Parathyroid adenoma (tissue), 2 donors: ENCODE results near the gene PARS2.
A peak's percentile ranks its signal among the peaks of the same experiment; 100 is the strongest.

Experiments used
- H2AFZ ChIP-seq: fragments of 300-600 bp; sonication (generic); one replicate; pipeline ENCODE4 v1.7.0; 2017; ENCODE audit warnings: antibody characterized with exemption, mild to moderate bottlenecking
- H3K27ac ChIP-seq: fragments of 300-600 bp; sonication (generic); one replicate; pipeline ENCODE4 v1.7.0; 2017
- H3K27me3 ChIP-seq: fragments of 300-600 bp; sonication (generic); one replicate; pipeline ENCODE4 v1.7.0; 2017; ENCODE audit warnings: low read length; ENCODE audit not compliant: control insufficient read depth, insufficient read depth
- H3K36me3 ChIP-seq: fragments of 300-600 bp; sonication (generic); one replicate; pipeline ENCODE4 v1.7.0; 2017; ENCODE audit warnings: low read length; ENCODE audit not compliant: control insufficient read depth, insufficient read depth
- H3K4me1 ChIP-seq: fragments of 300-600 bp; sonication (generic); one replicate; pipeline ENCODE4 v1.7.0; 2017; ENCODE audit warnings: control low read depth
- H3K4me2 ChIP-seq: fragments of 300-600 bp; sonication (generic); one replicate; pipeline ENCODE4 v1.7.0; 2017; ENCODE audit warnings: low read length
- H3K4me3 ChIP-seq: fragments of 300-600 bp; sonication (generic); one replicate; pipeline ENCODE4 v1.7.0; 2017; ENCODE audit warnings: low read depth, low read length
- H3K79me2 ChIP-seq: fragments of 300-600 bp; sonication (generic); one replicate; pipeline ENCODE4 v1.7.0; 2017; ENCODE audit warnings: control low read depth
- H3K9ac ChIP-seq: fragments of 300-600 bp; sonication (generic); one replicate; pipeline ENCODE4 v1.7.0; 2017; ENCODE audit warnings: mild to moderate bottlenecking
- H3K9me3 ChIP-seq: fragments of 300-600 bp; sonication (generic); one replicate; pipeline ENCODE4 v1.7.0; 2017; ENCODE audit warnings: low read length; ENCODE audit not compliant: control insufficient read depth
- TF ChIP-seq, protein P1 (sequence below): fragments of 300-600 bp; sonication (generic); IDR thresholded peaks from one replicate; pipeline ENCODE4 v1.7.0; 2017; ENCODE audit warnings: antibody characterized with exemption, mild to moderate bottlenecking
- donor health status: primary hyperparathyroidism.

The PARS2 gene

GRCh38 chr1:54798769-54799641 lies 34.7 kb upstream of the PARS2 start:
- TF ChIP-seq, protein P1, sequence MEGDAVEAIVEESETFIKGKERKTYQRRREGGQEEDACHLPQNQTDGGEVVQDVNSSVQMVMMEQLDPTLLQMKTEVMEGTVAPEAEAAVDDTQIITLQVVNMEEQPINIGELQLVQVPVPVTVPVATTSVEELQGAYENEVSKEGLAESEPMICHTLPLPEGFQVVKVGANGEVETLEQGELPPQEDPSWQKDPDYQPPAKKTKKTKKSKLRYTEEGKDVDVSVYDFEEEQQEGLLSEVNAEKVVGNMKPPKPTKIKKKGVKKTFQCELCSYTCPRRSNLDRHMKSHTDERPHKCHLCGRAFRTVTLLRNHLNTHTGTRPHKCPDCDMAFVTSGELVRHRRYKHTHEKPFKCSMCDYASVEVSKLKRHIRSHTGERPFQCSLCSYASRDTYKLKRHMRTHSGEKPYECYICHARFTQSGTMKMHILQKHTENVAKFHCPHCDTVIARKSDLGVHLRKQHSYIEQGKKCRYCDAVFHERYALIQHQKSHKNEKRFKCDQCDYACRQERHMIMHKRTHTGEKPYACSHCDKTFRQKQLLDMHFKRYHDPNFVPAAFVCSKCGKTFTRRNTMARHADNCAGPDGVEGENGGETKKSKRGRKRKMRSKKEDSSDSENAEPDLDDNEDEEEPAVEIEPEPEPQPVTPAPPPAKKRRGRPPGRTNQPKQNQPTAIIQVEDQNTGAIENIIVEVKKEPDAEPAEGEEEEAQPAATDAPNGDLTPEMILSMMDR: no peak
- H3K4me2 ChIP-seq: peak overlapping the region; percentile 90
- no peaks in the 10 kb centered on the region for H3K79me2 ChIP-seq
- H3K4me3 ChIP-seq: no peak overlapping the region
- H2AFZ ChIP-seq: no peak overlapping the region
- no peak overlapping the region for H3K9ac ChIP-seq
- no peaks in the 10 kb centered on the region for H3K27me3 ChIP-seq
- no peaks in the 10 kb centered on the region for H3K9me3 ChIP-seq
- peak overlapping the region; percentile 2 for H3K27ac ChIP-seq
- peaks cover 15% of the 10 kb centered on the region for H3K4me1 ChIP-seq
- no peaks in the 10 kb centered on the region for H3K36me3 ChIP-seq

DNA sequence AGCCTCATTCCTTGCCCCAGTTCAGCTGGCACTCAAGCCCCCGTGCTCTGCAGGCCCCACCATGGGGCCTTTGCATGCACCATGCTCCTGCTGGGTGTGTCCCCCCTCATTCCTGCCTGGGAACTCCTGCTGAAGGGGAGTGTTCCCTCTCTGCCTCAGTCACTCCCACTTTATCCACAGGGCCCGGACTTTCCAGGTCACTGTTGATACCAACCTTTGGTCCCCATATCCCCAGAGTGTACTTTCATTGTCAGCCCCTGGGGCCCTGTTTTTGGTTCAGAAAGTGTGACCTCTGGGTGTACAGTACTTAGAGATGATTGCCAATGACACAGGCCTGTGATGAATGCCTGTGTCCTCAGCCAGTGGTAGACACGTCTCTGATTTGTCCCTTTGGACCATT lies 33.9 kb upstream of the PARS2 start:
- Histone ChIP-seq H3K9ac (no peak overlapping the region), H3K9me3 (no peaks in the 10 kb centered on the region), H3K27ac (no peak overlapping the region), H3K4me3 (no peak overlapping the region), H3K36me3 (no peaks in the 10 kb centered on the region), H3K79me2 (no peaks in the 10 kb centered on the region), H3K4me1 (peaks cover 15% of the 10 kb centered on the region), H2AFZ (no peak overlapping the region), H3K27me3 (no peaks in the 10 kb centered on the region), H3K4me2 (no peak overlapping the region)
- TF ChIP-seq, protein P1: no peak

GRCh38 chr1:54796902-54797301 lies 32.6 kb upstream of the PARS2 start:
- Histone ChIP-seq H3K4me3 (no peak overlapping the region), H3K27me3 (no peaks in the 10 kb centered on the region), H3K79me2 (peaks cover 5% of the 10 kb centered on the region), H3K4me2 (no peak overlapping the region), H3K4me1 (peaks cover 15% of the 10 kb centered on the region), H3K9me3 (no peaks in the 10 kb centered on the region), H2AFZ (no peak overlapping the region), H3K27ac (no peak overlapping the region), H3K36me3 (no peaks in the 10 kb centered on the region), H3K9ac (no peak overlapping the region)
- TF ChIP-seq, protein P1: no peak

GRCh38 chr1:54795841-54796468 lies 31.6 kb upstream of the PARS2 start:
- Histone ChIP-seq H3K27me3 (no peaks in the 10 kb centered on the region), H3K4me1 (peaks cover 15% of the 10 kb centered on the region), H3K36me3 (no peaks in the 10 kb centered on the region), H3K79me2 (peaks cover 9% of the 10 kb centered on the region), H3K9ac (no peak overlapping the region), H3K9me3 (no peaks in the 10 kb centered on the region), H3K27ac (peak overlapping the region; percentile 81), H2AFZ (no peak overlapping the region), H3K4me3 (no peak overlapping the region), H3K4me2 (peak overlapping the region; percentile 4)
- TF ChIP-seq, protein P1: no peak
